ENCODE results near the gene CPT1A. TPM values are rescaled to one million over a fixed set of nuclear protein-coding genes. Genes with fewer than 3 reads are reported as not detected.
A peak's percentile ranks its signal among the peaks of the same experiment; 100 is the strongest.

The CPT1A gene
- polyA plus RNA-seq, 1 donor (not counting 4 experiments of a cell fraction or from before 2014, with no cell fraction given), result 12.9 TPM

GRCh38 chr11:68818181-68818580 lies 23.5 kb downstream of the CPT1A start:
- FAIRE-seq, result no peak
- H2AFZ ChIP-seq (ENCODE audit: control insufficient read depth, low read length), result no peak overlapping the region
- H3K4me3 ChIP-seq (ENCODE audit: control insufficient read depth in 2 of 3, extremely low read depth in 1 of 3, insufficient read depth in 2 of 3, low read depth in 1 of 3, low read length in 3 of 3), result no peak overlapping the region
- H3K27me3 ChIP-seq (ENCODE audit: control insufficient read depth, extremely low read depth, insufficient read depth, low read length), result no peaks in the 10 kb centered on the region
- H3K9ac ChIP-seq (ENCODE audit: control insufficient read depth, extremely low read depth, insufficient read depth, low read length), result no peak overlapping the region
- TF ChIP-seq CTCF (optimal IDR thresholded peaks at IDR 0.05 in 1 of 3, IDR thresholded peaks at IDR 0.05 in 1 of 3, conservative IDR thresholded peaks at IDR 0.05 in 1 of 3; ENCODE audit: extremely low read depth in 1 of 3, insufficient read depth in 2 of 3, low read length in 3 of 3) (no peak), EZH2 (IDR thresholded peaks at IDR 0.05; ENCODE audit: low read length) (no peak)
- no peak overlapping the region for H3K27ac ChIP-seq (ENCODE audit: control insufficient read depth, insufficient read depth, low read length)
- no peak overlapping the region for H3K4me2 ChIP-seq (ENCODE audit: control insufficient read depth, extremely low read depth, insufficient read depth, low read depth, low read length)
- peaks cover 0 to 2% of the 10 kb centered on the region in 2 experiments for H3K36me3 ChIP-seq (ENCODE audit: control insufficient read depth in 2 of 2, extremely low read depth in 1 of 2, insufficient read depth in 2 of 2, low read length in 2 of 2)
- peaks cover 7% of the 10 kb centered on the region for H3K4me1 ChIP-seq (ENCODE audit: control insufficient read depth, extremely low read depth, insufficient read depth, low read length)
- peak; percentile 40 for DNase-seq (ENCODE audit: low read depth, low spot score)
- H3K79me2 ChIP-seq (ENCODE audit: control insufficient read depth, insufficient read depth, low read length), result peaks cover 4% of the 10 kb centered on the region
- dilution Hi-C loops (cut with MboI; ENCODE audit: extremely low pct_ligation_motif_present, low sequenced_read_pairs), result no loop called here
- H4K20me1 ChIP-seq (ENCODE audit: control insufficient read depth, extremely low read depth, insufficient read depth, low read length), result no peaks in the 10 kb centered on the region
- no peaks in the 10 kb centered on the region for H3K9me3 ChIP-seq (ENCODE audit: control insufficient read depth, low read depth, low read length)
- no peaks in the 10 kb centered on the region for H3K9me1 ChIP-seq (ENCODE audit: control insufficient read depth, extremely low read depth, insufficient read depth, low read length)

GRCh38 chr11:68817554-68817953 lies 24.2 kb downstream of the CPT1A start:
- no peak for FAIRE-seq
- Histone ChIP-seq H3K27ac (ENCODE audit: control insufficient read depth, insufficient read depth, low read length) (no peak overlapping the region), H3K27me3 (ENCODE audit: control insufficient read depth, extremely low read depth, insufficient read depth, low read length) (no peaks in the 10 kb centered on the region), H3K79me2 (ENCODE audit: control insufficient read depth, insufficient read depth, low read length) (peaks cover 2% of the 10 kb centered on the region), H4K20me1 (ENCODE audit: control insufficient read depth, extremely low read depth, insufficient read depth, low read length) (no peaks in the 10 kb centered on the region), H2AFZ (ENCODE audit: control insufficient read depth, low read length) (no peak overlapping the region), H3K4me2 (ENCODE audit: control insufficient read depth, extremely low read depth, insufficient read depth, low read depth, low read length) (no peak overlapping the region), H3K4me1 (ENCODE audit: control insufficient read depth, extremely low read depth, insufficient read depth, low read length) (peaks cover 11% of the 10 kb centered on the region), H3K4me3 (ENCODE audit: control insufficient read depth in 2 of 3, extremely low read depth in 1 of 3, insufficient read depth in 2 of 3, low read depth in 1 of 3, low read length in 3 of 3) (no peak overlapping the region), H3K36me3 (ENCODE audit: control insufficient read depth in 2 of 2, extremely low read depth in 1 of 2, insufficient read depth in 2 of 2, low read length in 2 of 2) (peaks cover 0 to 2% of the 10 kb centered on the region in 2 experiments), H3K9me1 (ENCODE audit: control insufficient read depth, extremely low read depth, insufficient read depth, low read length) (no peaks in the 10 kb centered on the region), H3K9ac (ENCODE audit: control insufficient read depth, extremely low read depth, insufficient read depth, low read length) (no peak overlapping the region), H3K9me3 (ENCODE audit: control insufficient read depth, low read depth, low read length) (no peaks in the 10 kb centered on the region)
- TF ChIP-seq EZH2 (IDR thresholded peaks at IDR 0.05; ENCODE audit: low read length), result no peak
- TF ChIP-seq CTCF (optimal IDR thresholded peaks at IDR 0.05 in 1 of 3, IDR thresholded peaks at IDR 0.05 in 1 of 3, conservative IDR thresholded peaks at IDR 0.05 in 1 of 3; ENCODE audit: extremely low read depth in 1 of 3, insufficient read depth in 2 of 3, low read length in 3 of 3), result no peak
- dilution Hi-C loops (cut with MboI; ENCODE audit: extremely low pct_ligation_motif_present, low sequenced_read_pairs), result no loop called here
- no peak for DNase-seq (ENCODE audit: low read depth, low spot score)
